Testis (tissue), 2 donors: ENCODE results near the gene MLH1.

ENCODE experiments used
- CTCF ChIP-seq, 3 experiments: fragments of 450-650 bp in 2 of 3; fragments of 200-600 bp in 1 of 3; sonication (generic) in 1 of 3; IDR thresholded peaks; one replicate each; pipeline ENCODE4 v1.5.1; 2016 to 2019; ENCODE audit warnings: antibody characterized with exemption in 3 of 3, mild to moderate bottlenecking in 2 of 3, moderate library complexity in 1 of 3
- POLR2A ChIP-seq: fragments of 450-650 bp; IDR thresholded peaks from one replicate; pipeline ENCODE4 v1.6.1; 2017; ENCODE audit warnings: antibody characterized with exemption, mild to moderate bottlenecking, moderate library complexity

GRCh38 chr3:36993326-36994283 is at the start of gene MLH1:
- TF ChIP-seq CTCF (IDR thresholded peaks at IDR 0.05) (no peak), POLR2A (peak; percentile 48)
